Ovary (tissue), 3 donors: Measurements from ENCODE around the gene NECTIN1.

Experiments used
- EP300 ChIP-seq: sonication (generic); formaldehyde crosslinking; IDR thresholded peaks from one replicate; pipeline ENCODE4 v1.6.1; 2017; ENCODE audit warnings: antibody characterized with exemption
- POLR2A ChIP-seq: fragments of 450-650 bp; IDR thresholded peaks from one replicate; pipeline ENCODE4 v1.6.1; 2017; ENCODE audit warnings: antibody characterized with exemption, mild to moderate bottlenecking, moderate library complexity
- TF ChIP-seq, protein P1 (sequence below), 3 donors: fragments of 450-650 bp in 2 of 3; fragments of 200-600 bp in 1 of 3; IDR thresholded peaks; one replicate each; pipeline versions ENCODE4 v1.5.1 to v1.8.0; 2016 to 2022; ENCODE audit warnings: antibody characterized with exemption in 3 of 3, mild to moderate bottlenecking in 1 of 3
- donor health status: DM: no; HTN: no; CAD: no.

DNA sequence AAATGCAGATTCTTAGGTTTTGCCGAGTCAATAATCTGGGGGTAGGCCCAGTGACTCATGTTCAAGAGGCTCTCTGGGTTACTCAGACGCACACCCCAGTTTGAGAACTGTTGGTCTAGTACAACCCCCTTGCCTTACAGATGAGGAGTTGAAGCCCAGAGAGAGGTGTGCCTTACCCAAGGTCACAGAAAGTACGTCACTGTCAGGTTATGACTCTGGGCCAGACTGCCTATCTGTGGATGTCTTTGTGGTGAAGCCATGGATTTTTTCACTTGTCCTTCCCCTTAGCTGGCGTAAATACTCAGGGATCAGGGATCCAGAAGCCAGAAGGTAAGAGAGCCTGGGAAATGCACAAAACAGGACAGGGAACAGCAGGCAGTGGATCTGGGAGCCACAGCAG, 25.2 kb upstream of the NECTIN1 start:
- TF ChIP-seq, protein P1, sequence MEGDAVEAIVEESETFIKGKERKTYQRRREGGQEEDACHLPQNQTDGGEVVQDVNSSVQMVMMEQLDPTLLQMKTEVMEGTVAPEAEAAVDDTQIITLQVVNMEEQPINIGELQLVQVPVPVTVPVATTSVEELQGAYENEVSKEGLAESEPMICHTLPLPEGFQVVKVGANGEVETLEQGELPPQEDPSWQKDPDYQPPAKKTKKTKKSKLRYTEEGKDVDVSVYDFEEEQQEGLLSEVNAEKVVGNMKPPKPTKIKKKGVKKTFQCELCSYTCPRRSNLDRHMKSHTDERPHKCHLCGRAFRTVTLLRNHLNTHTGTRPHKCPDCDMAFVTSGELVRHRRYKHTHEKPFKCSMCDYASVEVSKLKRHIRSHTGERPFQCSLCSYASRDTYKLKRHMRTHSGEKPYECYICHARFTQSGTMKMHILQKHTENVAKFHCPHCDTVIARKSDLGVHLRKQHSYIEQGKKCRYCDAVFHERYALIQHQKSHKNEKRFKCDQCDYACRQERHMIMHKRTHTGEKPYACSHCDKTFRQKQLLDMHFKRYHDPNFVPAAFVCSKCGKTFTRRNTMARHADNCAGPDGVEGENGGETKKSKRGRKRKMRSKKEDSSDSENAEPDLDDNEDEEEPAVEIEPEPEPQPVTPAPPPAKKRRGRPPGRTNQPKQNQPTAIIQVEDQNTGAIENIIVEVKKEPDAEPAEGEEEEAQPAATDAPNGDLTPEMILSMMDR (IDR thresholded peaks at IDR 0.05) = no peak
- no peak for TF ChIP-seq POLR2A
- no peak for TF ChIP-seq EP300
